Neutrophil (primary cell): ENCODE measurements around the gene SLC20A1.

Experiments used
- H3K27ac ChIP-seq: fragments of 200-600 bp; sonication (generic); 2 replicates; pipeline ENCODE4 v1.5.1; 2016; ENCODE audit warnings: mild to moderate bottlenecking, moderate library complexity
- H3K27me3 ChIP-seq: fragments of 200-600 bp; sonication (generic); 2 replicates; pipeline ENCODE4 v1.6.0; 2016; ENCODE audit warnings: mild to moderate bottlenecking
- H3K36me3 ChIP-seq: fragments of 200-600 bp; sonication (generic); 2 replicates; pipeline ENCODE4 v1.5.1; 2017
- H3K4me1 ChIP-seq, 2 experiments: fragments of 200-600 bp in 1 of 2; sonication (generic) in 1 of 2; 1 replicate in 1 of 2; 2 replicates in 1 of 2; pipeline versions ENCODE4 v1.5.1 to v1.6.1; 2013 to 2016; ENCODE audit warnings: low read depth in 1 of 2, low read length in 1 of 2, mild to moderate bottlenecking in 1 of 2, moderate library complexity in 1 of 2; ENCODE audit not compliant: control insufficient read depth in 1 of 2, insufficient read depth in 1 of 2
- H3K4me3 ChIP-seq, 2 experiments: fragments of 200-600 bp in 1 of 2; sonication (generic) in 1 of 2; 1 replicate in 1 of 2; 2 replicates in 1 of 2; pipeline ENCODE4 v1.5.1; 2013 to 2016; ENCODE audit warnings: low read depth in 1 of 2, low read length in 1 of 2, mild to moderate bottlenecking in 1 of 2, moderate library complexity in 1 of 2
- H3K9me3 ChIP-seq: fragments of 200-600 bp; sonication (generic); 2 replicates; pipeline ENCODE4 v1.5.1; 2016
- CTCF ChIP-seq: fragments of 200-600 bp; sonication (generic); IDR thresholded peaks from 2 replicates; pipeline ENCODE4 v1.5.1; 2016; ENCODE audit warnings: antibody characterized with exemption

Gene SLC20A1

GRCh38 chr2:112645310-112646101, at the start of gene SLC20A1:
SLC20A1 (plus strand) TSS chr2:112645939; CDS start chr2:112646829, 890 bp downstream.
- Histone ChIP-seq H3K9me3 (no peaks in the 10 kb centered on the region), H3K27ac (peak within 1 kb of the TSS; percentile 95), H3K4me1 (peaks cover 41 to 43% of the 10 kb centered on the region in 2 experiments), H3K4me3 (peak within 1 kb of the TSS; percentile 79 to 96), H3K36me3 (peaks cover 14% of the 10 kb centered on the region), H3K27me3 (peaks cover 8% of the 10 kb centered on the region)
- TF ChIP-seq CTCF: peak; percentile 53

- TF ChIP-seq CTCF: no peak
- peaks cover 6 to 7% of the 10 kb centered on the region in 2 experiments for H3K4me1 ChIP-seq
- H3K4me3 ChIP-seq: no peak overlapping the region
- H3K36me3 ChIP-seq: no peaks in the 10 kb centered on the region
- no peaks in the 10 kb centered on the region for H3K9me3 ChIP-seq
- H3K27ac ChIP-seq: no peak overlapping the region
- H3K27me3 ChIP-seq: no peaks in the 10 kb centered on the region
Observed at GRCh38 chr2:112597537-112598322, 48.0 kb upstream of the SLC20A1 start.

GRCh38 chr2:112600634-112601033, 45.1 kb upstream of the SLC20A1 start:
- H3K36me3 ChIP-seq: no peaks in the 10 kb centered on the region
- TF ChIP-seq CTCF: no peak
- no peaks in the 10 kb centered on the region for H3K9me3 ChIP-seq
- H3K27ac ChIP-seq: no peak overlapping the region
- H3K4me1 ChIP-seq: peaks cover 6 to 7% of the 10 kb centered on the region in 2 experiments
- H3K27me3 ChIP-seq: no peaks in the 10 kb centered on the region
- no peak overlapping the region for H3K4me3 ChIP-seq

- no peak overlapping the region for H3K4me3 ChIP-seq
- H3K27ac ChIP-seq: no peak overlapping the region
- H3K4me1 ChIP-seq: peaks cover 6 to 7% of the 10 kb centered on the region in 2 experiments
- TF ChIP-seq CTCF: no peak
- H3K9me3 ChIP-seq: no peaks in the 10 kb centered on the region
- no peaks in the 10 kb centered on the region for H3K36me3 ChIP-seq
- no peaks in the 10 kb centered on the region for H3K27me3 ChIP-seq
Observed at GRCh38 chr2:112601754-112602153, 44.0 kb upstream of the SLC20A1 start.

- TF ChIP-seq CTCF: no peak
- H3K36me3 ChIP-seq: no peaks in the 10 kb centered on the region
- H3K27me3 ChIP-seq: no peaks in the 10 kb centered on the region
- H3K27ac ChIP-seq: no peak overlapping the region
- no peak overlapping the region for H3K4me3 ChIP-seq
- H3K9me3 ChIP-seq: no peaks in the 10 kb centered on the region
- H3K4me1 ChIP-seq: peaks cover 6 to 7% of the 10 kb centered on the region in 2 experiments
Observed at GRCh38 chr2:112602917-112603316, 42.8 kb upstream of the SLC20A1 start.
